A673 (cell line): ENCODE measurements around the gene SDK1. TPM values are rescaled to one million over a fixed set of nuclear protein-coding genes. Genes with fewer than 3 reads are reported as not detected.

Experiments
- BruUV-seq: library from RNA; stranded (reverse); fragments of 400-500 nt; replicated peaks from 2 replicates; lab custom pipeline; 2021; lab: Mats Ljungman, UMichigan
- CTCF ChIA-PET: fragments of 300-600 bp; sonication (Branson Sonifier 250); formaldehyde crosslinking; loops from one replicate; lab custom pipeline; 2022; ENCODE audit warnings: antibody characterized with exemption; lab: Charles Lee
- POLR2A ChIA-PET: fragments of 300-600 bp; sonication (Branson Sonifier 250); formaldehyde crosslinking; loops from one replicate; lab custom pipeline; 2022; ENCODE audit warnings: antibody characterized with exemption; ENCODE audit not compliant: low non-redundant PET; lab: Charles Lee
- DNase-seq: peaks from one replicate; pipeline ENCODE4 v3.0.0-alpha.2; 2015; ENCODE audit warnings: low spot score
- H3K27ac ChIP-seq: fragments of 200-600 bp; sonication (generic); 2 replicates; pipeline ENCODE4 v1.5.1; 2016; ENCODE audit warnings: mixed run types, low read depth, mild to moderate bottlenecking, mixed read lengths, antibody characterized with exemption, low read length; ENCODE audit not compliant: poor library complexity, severe bottlenecking
- H3K27me3 ChIP-seq: fragments of 200-600 bp; sonication (generic); replicated peaks from 2 replicates; pipeline ENCODE4 v1.6.1; 2017; ENCODE audit warnings: mixed run types, low read depth, mild to moderate bottlenecking, mixed read lengths, antibody characterized with exemption, low read length; ENCODE audit not compliant: insufficient read depth, poor library complexity
- H3K36me3 ChIP-seq: fragments of 200-600 bp; sonication (generic); 2 replicates; pipeline ENCODE4 v1.6.1; 2016; ENCODE audit warnings: mixed run types, mild to moderate bottlenecking, mixed read lengths, antibody characterized with exemption, low read length; ENCODE audit not compliant: insufficient read depth, poor library complexity, severe bottlenecking
- H3K4me1 ChIP-seq: fragments of 200-600 bp; sonication (generic); 2 replicates; pipeline ENCODE4 v1.6.1; 2017; ENCODE audit warnings: mixed run types, mild to moderate bottlenecking, mixed read lengths, antibody characterized with exemption, low read length; ENCODE audit not compliant: insufficient read depth, poor library complexity, severe bottlenecking
- H3K4me3 ChIP-seq: fragments of 200-600 bp; sonication (generic); 2 replicates; pipeline ENCODE4 v1.5.1; 2016; ENCODE audit warnings: low read depth, mixed run types, mild to moderate bottlenecking, mixed read lengths, low read length; ENCODE audit not compliant: poor library complexity, severe bottlenecking
- H3K9me3 ChIP-seq: fragments of 200-600 bp; sonication (generic); 2 replicates; pipeline ENCODE4 v1.6.1; 2016; ENCODE audit warnings: mixed run types, low read depth, mild to moderate bottlenecking, mixed read lengths, antibody characterized with exemption, low read length; ENCODE audit not compliant: poor library complexity, severe bottlenecking
- CTCF ChIP-seq: fragments of 300-800, 200-600 bp; sonication (generic); conservative IDR thresholded peaks from 2 replicates; pipeline ENCODE4 v1.5.1; 2017; ENCODE audit warnings: low read depth, mild to moderate bottlenecking, antibody characterized with exemption, low read length, moderate library complexity, mixed read lengths
- EZH2 ChIP-seq: fragments of 200-600 bp; sonication (generic); IDR thresholded peaks from 2 replicates; pipeline ENCODE4 v1.6.1; 2017; ENCODE audit warnings: borderline replicate concordance, low read depth, mild to moderate bottlenecking, mixed read lengths, antibody characterized with exemption, low read length; ENCODE audit not compliant: poor library complexity, severe bottlenecking
- intact Hi-C: fragments of 100-400 bp; cut with micrococcal nuclease; formaldehyde crosslinking; loops from one replicate; pipeline ENCODE4 v1.10.0; 2022; ENCODE audit not compliant: unreplicated experiment
- total RNA-seq: library from RNA; stranded (reverse); gene quantifications from 2 replicates; pipeline ENCODE4 v1.2.3, GENCODE V29; 2021

SDK1 gene
- total RNA-seq, 1 experiment from 2014 or later: 14.7 TPM

GRCh38 chr7:4045450-4045849 is 744.4 kb downstream of the SDK1 start:
- Histone ChIP-seq H3K4me3 (no peak overlapping the region), H3K9me3 (no peaks in the 10 kb centered on the region), H3K27me3 (no peaks in the 10 kb centered on the region), H3K36me3 (no peaks in the 10 kb centered on the region), H3K27ac (no peak overlapping the region), H3K4me1 (no peaks in the 10 kb centered on the region)
- no TSS peak for BruUV-seq
- DNase-seq: no peak
- ChIA-PET POLR2A (no interaction called here), CTCF (no interaction called here)
- intact Hi-C loops: no loop called here
- TF ChIP-seq EZH2: no peak
- TF ChIP-seq CTCF: no peak

- ChIA-PET POLR2A (no interaction called here), CTCF (no interaction called here)
- intact Hi-C loops: no loop called here
- TF ChIP-seq CTCF (no peak), EZH2 (no peak)
- Histone ChIP-seq H3K36me3 (no peaks in the 10 kb centered on the region), H3K9me3 (no peaks in the 10 kb centered on the region), H3K27ac (no peak overlapping the region), H3K4me1 (no peaks in the 10 kb centered on the region), H3K4me3 (no peak overlapping the region), H3K27me3 (no peaks in the 10 kb centered on the region)
- DNase-seq: no peak
- no TSS peak for BruUV-seq
Observed at GRCh38 chr7:4045975-4046374, 744.9 kb downstream of the SDK1 start.

- intact Hi-C loops: no loop called here
- no peak for TF ChIP-seq CTCF
- no peak for TF ChIP-seq EZH2
- H3K27ac ChIP-seq: no peak overlapping the region
- no peak overlapping the region for H3K4me3 ChIP-seq
- no TSS peak for BruUV-seq
- ChIA-PET CTCF (no interaction called here), POLR2A (no interaction called here)
- no peaks in the 10 kb centered on the region for H3K27me3 ChIP-seq
- DNase-seq: no peak
- no peaks in the 10 kb centered on the region for H3K36me3 ChIP-seq
- H3K4me1 ChIP-seq: no peaks in the 10 kb centered on the region
- H3K9me3 ChIP-seq: no peaks in the 10 kb centered on the region
Observed at GRCh38 chr7:4048336-4048735, 747.3 kb downstream of the SDK1 start.
